Activated CD4-positive, alpha-beta T cell treated with anti-CD3 and anti-CD28 coated beads, Interleukin-2, amount 50 U/mL, for 4 hours (primary cell): ENCODE results near the gene AGO4.
A peak's percentile ranks its signal among the peaks of the same experiment; 100 is the strongest.
"Not testable (repeated sequence)": the region's sequence is repeated elsewhere in the genome, so short reads cannot be mapped to it uniquely, and the experiment has no call there.

ENCODE experiments used
- DNase-seq, 2 experiments: peaks; one replicate each; pipeline ENCODE4 v3.0.0-alpha.2; 2020

The AGO4 gene

DNA sequence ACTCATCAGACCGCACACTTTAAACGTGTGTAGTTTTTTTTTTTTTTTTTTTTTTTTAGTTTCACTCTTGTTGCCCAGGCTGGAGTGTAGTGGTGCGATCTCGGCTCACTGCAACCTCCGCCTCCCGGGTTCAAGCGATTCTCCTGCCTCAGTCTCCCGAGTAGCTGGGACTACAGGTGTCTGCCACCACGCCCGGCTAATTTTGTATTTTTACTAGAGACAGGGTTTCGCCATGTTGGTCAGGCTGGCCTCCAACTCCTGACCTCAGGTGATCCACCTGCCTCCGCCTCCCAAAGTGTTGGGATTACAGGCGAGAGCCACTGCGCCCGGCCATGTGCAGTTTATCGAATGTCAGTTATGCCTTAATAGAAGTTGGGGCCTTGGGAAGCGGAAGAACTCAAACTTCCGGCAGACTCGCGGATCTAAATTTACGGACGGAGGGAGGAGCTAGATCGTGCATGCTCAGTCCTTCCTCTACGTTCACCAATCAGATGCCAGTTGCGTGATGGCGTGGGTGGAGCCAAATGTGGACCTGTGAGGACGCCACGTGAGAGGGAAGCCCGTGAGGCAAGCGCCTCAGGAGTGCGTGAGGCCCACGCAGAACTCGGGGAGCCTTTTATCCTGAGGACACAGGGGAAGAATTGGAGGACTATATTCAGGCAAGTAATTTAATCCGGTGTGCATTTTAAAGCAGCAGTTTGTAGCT lies 61.6 kb downstream of the AGO4 start:
- not testable (repeated sequence) for DNase-seq

DNA sequence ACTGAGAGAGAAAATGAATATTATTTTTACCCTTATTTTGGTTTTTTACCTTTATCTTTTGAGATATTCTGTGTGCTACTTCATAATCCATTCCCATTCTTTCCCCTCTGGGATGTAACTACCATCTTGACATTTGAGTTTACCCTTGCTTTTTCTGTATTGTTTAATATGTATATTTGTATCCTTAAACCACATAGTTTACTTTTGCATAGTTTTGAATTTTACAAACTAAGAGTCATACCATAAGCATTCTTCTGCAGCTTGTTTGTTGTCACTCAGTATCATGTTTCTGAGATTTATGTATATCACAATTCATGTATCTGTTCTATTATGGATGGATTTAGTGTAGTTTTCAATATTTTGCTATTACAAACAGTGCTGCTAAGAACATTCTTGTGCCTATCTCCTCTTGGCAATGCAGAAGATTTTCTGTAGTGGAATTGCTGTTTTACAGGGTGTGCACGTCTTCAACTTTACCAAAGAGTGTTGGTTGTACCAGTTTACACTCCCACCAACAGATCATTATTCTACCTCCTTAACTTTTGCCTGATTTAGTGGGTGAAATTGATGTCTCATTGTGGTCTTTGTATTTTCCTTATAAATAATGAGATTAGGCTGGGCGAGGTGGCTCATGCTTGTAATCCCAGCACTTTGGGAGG lies 63.0 kb downstream of the AGO4 start:
- no peak for DNase-seq

DNA sequence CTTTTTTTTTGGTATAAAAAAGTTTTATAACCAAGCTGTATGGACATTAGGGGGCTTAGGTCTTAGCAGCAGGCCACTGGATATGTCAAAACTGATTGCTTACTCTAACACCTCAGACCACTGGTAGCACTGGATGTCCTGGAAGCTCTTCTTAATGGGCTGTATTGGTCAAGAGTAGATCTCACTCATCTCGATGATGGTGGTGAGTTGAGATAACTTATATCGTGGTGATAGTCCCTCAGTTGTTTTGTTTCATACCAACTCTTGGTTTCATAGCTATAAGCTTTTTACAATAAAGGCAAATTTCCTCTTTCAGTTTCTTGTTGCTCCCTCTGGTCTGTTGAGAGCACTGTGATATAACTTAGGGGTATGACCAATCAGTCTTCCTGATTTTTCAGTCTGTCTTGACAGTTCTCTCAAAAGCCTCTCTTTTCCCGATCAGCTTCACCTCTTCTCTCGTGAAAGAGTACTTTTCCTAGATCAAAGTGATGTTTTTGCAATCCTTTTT lies 65.5 kb downstream of the AGO4 start:
- no peak for DNase-seq

DNA sequence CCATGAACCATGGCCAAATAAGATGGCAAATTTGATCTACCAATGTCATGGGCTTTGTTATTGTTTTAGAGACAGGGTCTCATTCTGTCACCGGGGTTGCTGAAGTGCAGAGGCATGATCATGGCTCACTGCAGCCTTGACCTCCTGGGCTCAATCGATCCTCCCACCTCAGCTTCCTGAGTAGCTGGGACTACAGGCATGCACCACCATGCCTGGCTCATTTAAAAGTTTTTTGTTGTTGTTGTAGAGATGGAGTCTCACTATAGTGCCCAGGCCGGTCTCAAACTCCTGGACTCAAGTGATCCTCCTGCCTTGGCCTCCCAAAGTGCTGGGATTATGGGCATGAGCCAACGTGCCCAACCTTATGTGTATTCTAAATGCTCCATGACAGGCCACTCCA lies 66.3 kb downstream of the AGO4 start:
- DNase-seq: not testable (repeated sequence)

DNA sequence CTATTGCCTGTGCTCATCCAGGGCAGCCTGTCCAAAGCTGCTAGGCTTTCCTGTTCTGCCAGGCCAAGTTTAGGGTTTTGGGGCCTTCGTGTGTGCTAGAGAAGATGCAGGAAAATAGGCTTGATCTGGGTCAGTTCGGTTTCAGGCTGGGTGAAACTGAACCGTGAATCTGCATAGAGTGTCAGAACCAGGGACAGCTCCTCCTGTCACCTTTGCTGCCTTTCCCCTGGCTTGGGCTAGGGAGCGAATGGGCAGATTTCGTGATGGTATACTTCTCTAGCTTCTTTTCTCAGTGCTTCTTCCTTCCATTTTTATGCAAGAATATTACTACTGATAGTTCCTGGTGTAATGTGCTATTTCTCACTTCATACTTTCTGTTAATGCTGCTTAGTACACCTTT lies 69.2 kb downstream of the AGO4 start:
- DNase-seq: no peak

DNA sequence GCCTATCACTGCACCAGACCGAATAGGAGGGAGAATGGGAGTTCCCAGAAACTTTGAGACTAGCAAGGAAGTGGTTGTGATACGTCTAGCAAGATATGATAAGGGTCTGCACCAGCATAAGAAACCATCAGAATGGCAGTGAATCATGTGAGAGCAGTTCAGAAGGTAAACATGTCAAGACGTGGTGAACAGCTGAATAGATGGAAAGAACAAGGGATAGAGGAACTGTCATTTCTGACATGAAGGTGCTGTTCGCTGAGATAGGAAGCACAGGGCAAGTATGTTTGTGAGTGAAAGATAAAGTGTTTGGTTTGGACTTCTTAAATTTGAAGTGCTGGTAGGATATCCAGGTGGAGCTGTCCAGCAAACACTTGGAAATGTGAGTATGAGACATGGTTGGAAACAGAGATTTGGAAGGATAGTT lies 74.0 kb downstream of the AGO4 start:
- no peak for DNase-seq

DNA sequence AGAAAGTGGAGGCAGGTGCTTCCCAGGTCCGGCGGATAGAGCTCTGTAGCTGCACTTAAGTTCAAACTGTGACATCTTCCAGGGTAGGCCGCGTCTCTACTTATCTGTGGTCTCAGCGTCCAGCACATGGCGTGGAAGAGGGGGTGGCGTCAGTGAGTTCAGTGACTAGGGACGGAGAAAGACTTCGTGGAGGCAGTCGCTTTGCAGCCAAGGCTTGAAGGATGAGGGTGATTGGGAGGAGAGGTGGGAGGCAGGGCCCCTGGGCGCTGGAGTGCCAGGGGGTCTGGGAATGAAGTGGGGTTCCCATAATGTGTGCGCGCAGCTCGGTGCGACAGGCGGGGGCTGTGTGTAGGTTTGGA lies 74.7 kb downstream of the AGO4 start:
- DNase-seq: no peak

DNA sequence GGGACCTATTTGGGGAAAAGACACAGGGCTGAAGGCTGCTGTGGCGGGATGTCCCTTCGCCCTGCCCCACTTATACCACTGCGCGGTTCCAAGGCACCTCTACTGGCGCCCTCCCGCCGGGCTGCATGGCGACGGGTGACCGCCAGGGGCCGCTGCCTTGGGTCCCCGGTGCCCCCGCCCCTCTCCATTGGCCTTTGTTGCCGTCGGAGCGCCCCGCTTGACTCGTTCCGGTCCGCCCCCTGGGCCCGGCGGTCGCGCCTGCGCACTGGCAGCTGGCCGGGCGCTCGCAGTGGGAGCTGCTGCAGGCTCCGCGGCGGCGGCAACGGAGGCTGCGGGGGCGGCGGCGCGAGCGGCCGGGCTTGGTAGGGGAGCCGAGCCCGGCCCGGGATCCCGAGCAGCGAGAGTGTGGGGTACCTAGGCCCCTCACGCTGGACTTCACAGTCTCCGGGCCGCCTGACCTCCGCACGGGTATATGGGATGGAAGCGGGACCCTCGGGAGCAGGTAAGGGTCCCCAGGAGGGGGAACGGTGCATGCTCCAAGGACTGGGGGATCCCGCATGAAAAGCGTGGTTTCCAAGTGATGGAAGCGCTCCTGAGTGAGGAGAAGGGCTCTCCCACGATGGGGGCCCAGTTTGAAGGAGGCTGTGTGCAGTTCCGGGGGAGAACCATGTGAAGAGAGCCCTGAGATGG lies 75.3 kb downstream of the AGO4 start, which contains the start of gene AGO1:
Gene AGO1 (plus strand): TSS at position 265 of the 690 bp plus-strand sequence. CDS start 213 bp downstream, at position 478.
- peak; percentile 95 to 96 for DNase-seq

DNA sequence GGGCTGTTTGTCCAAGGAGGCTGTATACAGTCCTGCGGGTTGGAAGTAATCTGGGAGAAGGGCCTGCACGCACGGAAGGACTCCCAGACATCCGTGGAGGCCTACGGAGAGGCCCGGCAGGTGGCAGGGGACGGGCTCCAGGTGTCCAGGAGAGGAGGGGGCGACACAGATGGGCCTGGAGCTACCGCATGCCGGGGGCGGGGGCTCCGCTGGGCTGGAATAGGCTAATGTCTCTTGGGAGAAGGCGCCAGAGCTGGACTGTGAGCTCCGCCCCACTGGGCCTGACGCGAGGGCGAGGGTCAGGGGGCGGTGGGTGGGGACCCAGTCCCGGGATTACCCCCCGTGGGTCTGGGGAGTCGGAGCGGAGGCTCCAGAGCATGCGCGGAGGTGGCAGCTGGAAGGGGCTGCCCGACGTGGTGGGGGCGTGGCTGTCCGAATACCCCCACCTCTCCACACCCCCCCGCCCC lies 75.9 kb downstream of the AGO4 start:
- peak; percentile 27 to 34 for DNase-seq

DNA sequence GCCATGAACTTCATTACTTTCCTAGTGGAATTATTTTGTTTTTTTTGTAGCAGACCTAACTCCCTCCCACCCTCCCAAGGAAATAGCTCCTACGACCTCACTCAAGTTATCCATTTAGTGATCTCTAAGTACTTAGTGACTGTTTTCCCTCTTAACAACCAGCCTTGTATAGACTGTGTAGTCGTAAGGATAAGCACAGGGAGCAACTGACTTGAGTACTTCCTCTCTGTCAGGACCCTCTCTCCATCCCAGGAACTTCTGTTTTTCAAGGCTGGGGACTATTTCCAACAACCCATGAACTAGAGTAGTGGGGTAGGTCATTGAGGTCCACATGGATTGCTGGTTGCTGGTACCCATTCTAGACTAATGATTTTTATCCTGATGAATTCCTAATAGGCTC lies 77.1 kb downstream of the AGO4 start:
- no peak for DNase-seq

DNA sequence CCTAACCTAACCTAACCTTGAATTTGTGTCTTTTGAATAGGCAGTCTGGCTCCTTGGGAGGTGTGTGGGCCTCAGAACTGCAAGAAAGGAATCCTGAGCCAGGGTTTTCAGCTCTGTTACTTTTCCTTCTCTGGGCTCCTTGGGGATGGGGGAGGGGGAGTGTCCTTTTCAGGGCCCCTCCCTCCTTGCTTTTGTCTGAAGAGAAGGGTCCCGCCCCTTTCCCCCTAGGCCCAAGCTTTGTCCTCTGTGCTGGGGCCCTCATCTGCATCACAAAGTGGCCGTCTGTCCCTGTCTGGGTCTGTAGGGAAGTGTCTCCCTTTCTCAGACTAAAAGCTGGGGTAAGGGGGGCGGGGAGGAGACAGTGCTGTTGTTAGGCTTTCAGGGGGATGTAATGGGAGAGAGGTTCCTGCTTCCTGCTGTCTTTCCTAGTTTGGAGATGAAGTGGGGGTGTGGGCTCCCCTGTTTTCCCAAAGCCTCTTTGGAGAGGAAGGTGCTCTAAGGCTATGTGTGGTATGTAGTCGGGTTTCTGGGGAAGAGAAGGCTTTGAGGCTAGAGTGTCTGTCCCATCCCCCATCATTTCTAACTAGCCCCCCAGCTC lies 78.2 kb downstream of the AGO4 start:
- no peak for DNase-seq

DNA sequence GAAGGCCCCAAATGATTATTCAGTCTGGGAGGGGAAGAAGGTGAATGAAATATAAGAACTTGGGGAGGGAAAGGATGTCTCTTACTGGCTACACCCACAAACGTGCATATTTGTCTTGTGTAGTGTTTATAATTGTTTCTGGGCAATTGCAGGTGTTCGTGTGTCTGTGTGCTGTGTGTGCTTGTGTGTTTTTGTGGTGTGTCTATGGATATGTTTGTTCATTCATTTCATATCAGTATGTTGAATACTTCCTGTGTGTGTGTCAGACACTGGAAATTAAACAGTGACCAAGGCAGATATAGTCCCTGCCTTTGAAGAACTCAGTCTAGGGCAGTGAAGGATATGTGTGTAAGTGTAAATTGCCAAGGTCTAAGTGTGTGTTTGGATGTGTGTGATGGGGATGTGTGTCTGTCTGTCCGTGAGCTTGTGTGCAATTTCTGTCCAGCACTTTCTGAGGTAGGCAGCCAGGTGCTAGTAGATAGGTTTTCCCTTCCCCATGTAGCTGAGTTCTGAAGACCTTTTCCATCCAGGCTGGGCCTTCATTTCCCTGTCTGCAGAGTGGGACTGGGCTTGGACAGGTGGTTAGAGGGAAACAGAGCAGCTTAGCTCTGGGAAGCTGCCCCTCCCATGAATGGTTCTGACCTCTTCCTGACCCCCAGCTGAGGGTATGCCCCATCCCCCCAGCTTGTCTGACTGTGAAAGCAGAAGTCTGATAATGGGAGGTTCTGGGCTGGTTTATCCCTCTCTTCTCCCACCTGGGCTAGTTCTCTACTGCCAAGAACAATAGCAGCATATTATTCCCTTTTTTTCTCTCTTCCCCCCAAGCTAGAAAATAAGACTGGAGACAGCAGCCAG lies 79.0 kb downstream of the AGO4 start:
- no peak for DNase-seq

DNA sequence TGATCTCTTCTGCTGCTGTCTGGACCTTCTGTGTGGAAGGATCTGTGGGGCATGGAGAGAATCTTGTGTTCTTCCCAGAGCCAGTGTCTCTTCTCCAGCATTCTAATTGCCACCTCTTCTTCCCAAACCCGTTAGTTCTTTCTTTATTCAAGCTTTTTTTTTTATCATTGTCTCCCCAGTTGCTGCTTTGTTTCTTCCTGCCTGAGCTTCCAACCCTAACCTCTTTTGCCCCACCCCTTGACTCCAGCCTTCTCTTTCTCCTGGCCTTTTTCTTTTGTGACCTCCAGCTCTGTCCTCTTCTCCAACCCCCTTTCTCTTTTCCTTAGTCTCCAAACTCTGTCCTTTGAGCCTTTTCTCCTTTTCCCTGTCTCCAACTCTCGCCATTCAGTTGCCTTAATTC lies 79.7 kb downstream of the AGO4 start:
- DNase-seq: no peak

DNA sequence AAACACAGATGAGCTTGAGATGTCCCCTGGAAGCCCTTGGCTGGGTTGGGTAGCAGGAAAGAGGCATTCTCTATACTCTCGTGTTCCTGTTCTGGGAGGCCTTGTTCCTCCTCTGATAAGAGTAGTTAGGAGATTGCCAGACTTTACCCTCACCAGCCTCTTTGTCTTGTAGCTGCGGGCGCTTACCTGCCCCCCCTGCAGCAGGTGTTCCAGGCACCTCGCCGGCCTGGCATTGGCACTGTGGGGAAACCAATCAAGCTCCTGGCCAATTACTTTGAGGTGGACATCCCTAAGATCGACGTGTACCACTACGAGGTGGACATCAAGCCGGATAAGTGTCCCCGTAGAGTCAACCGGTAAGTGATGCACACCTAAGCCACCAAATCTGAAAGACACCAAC lies 80.4 kb downstream of the AGO4 start:
- DNase-seq: no peak

DNA sequence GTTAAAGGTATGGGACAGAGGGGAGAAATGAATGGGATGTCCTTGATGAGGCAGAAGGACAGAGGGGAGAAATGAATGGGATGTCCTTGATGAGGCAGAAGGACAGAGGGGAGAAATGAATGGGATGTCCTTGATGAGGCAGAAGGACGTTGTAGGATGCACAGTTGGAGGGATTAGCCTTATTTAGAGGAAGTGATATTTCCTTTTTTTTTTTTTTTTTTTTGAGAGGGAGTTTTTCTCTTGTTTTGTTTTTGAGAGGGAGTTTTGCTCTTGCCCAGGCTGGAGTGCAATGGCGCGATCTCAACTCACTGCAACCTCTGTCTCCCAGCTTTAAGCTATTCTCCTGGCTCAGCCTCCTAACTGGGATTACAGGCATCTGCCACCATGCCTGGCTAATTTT lies 81.2 kb downstream of the AGO4 start:
- not testable (repeated sequence) for DNase-seq

DNA sequence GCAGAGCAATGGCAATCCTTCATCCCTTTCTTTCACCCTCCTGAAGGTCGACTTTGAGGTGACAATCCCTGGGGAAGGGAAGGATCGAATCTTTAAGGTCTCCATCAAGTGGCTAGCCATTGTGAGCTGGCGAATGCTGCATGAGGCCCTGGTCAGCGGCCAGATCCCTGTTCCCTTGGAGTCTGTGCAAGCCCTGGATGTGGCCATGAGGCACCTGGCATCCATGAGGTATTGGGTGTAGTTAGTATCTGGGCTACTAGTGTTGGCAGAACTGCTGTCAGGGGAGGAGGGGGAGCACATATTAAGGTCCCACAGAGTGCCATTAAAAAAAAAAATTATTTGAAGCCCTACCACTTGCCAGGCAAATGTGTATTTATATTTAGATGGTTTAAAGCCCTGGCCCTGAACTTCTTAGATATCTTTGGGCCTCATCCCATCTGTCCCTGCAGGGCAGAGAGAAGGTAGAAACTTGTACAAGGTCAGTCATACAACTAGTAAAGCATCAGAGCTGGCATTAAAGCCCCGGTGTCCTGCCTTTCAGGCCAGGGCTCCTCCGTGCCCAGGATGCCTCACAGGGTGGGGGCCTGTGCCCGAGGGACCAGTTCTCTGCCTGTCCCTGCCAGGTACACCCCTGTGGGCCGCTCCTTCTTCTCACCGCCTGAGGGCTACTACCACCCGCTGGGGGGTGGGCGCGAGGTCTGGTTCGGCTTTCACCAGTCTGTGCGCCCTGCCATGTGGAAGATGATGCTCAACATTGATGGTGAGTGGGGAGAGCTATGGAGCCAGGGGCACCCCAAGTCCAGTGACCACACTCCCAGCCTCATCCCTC lies 85.4 kb downstream of the AGO4 start:
- DNase-seq: no peak

DNA sequence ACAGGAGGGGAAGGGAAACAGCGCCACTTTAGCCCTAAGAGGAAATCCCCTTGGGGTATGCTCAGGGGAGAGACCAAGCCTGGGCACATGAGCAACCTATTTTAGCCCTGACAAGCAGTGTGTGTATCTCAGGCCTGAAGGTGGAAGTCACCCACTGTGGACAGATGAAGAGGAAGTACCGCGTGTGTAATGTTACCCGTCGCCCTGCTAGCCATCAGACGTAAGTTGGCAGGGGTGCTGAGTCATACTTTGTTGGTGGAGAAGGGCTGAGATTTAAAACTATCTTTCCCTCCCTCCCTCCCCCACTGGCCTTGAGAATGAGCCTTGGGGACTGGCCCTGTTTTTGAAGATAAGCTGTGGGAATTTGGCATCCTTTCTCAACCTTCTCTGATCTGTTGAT lies 86.4 kb downstream of the AGO4 start:
- no peak for DNase-seq

DNA sequence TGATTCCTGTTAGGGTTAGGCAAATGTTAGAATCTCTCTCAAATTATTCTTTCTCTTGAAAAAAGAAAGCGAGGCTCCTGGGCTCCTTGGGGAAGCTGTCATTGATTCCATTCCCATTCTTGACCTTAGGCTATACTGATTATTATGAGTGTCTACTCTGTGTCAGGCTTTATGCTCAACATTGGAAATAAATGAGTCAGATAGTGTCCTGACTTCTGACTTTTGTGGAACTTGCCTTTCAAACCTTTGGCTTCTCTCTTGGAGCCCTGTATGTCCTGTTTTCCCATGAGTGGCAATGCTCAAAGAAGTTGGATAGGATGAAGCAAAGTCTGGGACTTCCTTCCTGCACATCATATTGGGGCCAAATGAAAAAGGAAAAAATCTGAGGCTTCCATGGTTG lies 86.8 kb downstream of the AGO4 start:
- no peak for DNase-seq

DNA sequence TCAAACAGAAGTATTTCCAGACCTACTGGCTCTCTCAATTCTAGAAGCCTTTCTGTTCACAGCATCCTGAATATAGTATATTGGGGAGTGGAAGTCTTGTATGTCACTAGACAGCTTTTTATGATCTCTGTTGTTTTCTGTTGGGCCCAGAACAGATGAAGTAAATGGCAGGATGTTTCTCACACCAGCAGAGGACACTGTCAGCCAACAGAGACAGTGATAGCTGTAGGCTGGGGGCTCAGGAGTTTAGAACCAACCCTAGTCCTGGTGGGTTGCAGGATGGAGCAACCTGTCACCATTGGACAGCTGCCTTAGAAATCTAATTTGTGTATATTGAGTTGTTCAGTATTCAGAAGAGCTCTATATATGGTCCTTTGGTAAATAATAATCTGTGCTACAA lies 92.1 kb downstream of the AGO4 start:
- DNase-seq: no peak

DNA sequence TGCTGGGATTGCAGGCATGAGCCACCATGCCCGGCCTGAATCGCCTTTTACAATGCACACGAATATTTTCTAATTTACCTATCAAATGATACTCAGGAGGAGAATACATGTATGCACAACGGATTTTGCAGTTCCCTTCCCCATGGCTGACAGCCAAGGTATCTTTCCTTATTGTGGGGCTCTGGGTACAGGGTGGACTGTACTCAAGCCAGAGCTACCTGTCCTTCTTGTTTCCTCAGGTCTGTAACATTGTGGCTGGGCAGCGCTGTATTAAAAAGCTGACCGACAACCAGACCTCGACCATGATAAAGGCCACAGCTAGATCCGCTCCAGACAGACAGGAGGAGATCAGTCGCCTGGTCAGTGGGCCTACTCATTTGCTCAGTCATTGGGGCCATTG lies 93.4 kb downstream of the AGO4 start:
- no peak for DNase-seq

DNA sequence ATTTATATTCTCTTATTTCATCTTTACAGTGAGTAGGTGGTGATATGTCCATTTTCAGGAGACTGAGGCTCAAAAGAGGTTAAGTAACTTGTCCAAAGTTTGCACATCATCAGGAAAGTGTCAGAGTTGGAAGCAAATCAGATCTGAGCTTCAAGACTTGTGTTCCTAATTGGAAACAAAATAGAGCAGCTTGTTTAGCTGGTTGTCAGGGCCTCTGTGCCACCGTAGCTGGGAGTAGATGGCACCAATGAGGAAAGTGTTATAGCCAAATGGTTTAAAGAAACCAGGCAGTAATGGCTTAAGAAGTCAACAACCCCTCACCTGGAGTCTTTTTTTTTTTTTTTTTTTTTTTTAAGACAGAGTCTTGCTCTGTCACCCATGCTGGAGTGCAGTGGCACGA lies 94.9 kb downstream of the AGO4 start:
- DNase-seq: no peak
